HEK293T (cell line): ENCODE measurements around the gene TBC1D22A.

Experiments used
- HDGF ChIP-seq: fragments of 450-650 bp; IDR thresholded peaks from 2 replicates; pipeline ENCODE4 v1.6.1; 2017; ENCODE audit warnings: antibody characterized with exemption, borderline replicate concordance
- SP1 ChIP-seq: fragments of 450-650 bp; IDR thresholded peaks from 2 replicates; pipeline ENCODE4 v1.6.1; 2017

GRCh38 chr22:47189056-47189916 lies 426.8 kb downstream of the TBC1D22A start:
- TF ChIP-seq SP1 (no peak), HDGF (no peak)
